ENCODE results near the gene CISD1. TPM values are rescaled to one million over a fixed set of nuclear protein-coding genes. Genes with fewer than 3 reads are reported as not detected.

Gene CISD1
- total and polyA plus RNA-seq, 9 of the 15 experiments (the other 6 are each of a cell fraction or from before 2014, with no cell fraction given): 35.8 to 342 (median 118) TPM

DNA sequence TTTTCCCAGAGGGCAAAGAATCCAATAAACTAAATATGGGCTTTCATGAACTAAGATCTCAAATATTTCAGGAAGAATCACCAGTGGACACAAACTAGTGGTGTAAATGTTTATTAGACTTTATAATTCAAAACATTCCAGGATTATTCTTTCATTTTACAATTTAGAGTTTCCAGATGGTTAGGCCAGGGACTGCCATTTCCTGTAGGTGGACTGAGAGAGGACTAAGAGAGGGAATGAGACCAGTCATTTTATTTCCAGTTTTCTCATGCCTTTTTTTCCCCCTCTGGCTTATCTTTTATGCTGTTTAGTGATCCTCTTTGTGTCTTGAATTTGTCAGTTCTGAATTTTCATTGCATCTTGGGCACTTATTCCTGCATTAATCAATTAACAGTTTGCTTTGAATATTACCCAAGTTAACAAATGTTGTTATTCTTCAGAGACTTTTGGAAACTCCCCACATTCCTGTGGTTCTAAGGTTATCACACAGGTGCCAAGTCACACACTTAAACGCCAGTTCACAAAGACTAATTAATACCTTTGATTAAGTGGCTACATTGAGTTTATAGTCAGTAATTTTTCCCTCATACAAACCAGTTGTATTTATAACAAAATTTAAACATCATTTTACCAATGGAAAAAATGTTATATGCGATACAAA, 12.3 kb downstream of the CISD1 start (continued):
- TF ChIP-seq, protein P1, sequence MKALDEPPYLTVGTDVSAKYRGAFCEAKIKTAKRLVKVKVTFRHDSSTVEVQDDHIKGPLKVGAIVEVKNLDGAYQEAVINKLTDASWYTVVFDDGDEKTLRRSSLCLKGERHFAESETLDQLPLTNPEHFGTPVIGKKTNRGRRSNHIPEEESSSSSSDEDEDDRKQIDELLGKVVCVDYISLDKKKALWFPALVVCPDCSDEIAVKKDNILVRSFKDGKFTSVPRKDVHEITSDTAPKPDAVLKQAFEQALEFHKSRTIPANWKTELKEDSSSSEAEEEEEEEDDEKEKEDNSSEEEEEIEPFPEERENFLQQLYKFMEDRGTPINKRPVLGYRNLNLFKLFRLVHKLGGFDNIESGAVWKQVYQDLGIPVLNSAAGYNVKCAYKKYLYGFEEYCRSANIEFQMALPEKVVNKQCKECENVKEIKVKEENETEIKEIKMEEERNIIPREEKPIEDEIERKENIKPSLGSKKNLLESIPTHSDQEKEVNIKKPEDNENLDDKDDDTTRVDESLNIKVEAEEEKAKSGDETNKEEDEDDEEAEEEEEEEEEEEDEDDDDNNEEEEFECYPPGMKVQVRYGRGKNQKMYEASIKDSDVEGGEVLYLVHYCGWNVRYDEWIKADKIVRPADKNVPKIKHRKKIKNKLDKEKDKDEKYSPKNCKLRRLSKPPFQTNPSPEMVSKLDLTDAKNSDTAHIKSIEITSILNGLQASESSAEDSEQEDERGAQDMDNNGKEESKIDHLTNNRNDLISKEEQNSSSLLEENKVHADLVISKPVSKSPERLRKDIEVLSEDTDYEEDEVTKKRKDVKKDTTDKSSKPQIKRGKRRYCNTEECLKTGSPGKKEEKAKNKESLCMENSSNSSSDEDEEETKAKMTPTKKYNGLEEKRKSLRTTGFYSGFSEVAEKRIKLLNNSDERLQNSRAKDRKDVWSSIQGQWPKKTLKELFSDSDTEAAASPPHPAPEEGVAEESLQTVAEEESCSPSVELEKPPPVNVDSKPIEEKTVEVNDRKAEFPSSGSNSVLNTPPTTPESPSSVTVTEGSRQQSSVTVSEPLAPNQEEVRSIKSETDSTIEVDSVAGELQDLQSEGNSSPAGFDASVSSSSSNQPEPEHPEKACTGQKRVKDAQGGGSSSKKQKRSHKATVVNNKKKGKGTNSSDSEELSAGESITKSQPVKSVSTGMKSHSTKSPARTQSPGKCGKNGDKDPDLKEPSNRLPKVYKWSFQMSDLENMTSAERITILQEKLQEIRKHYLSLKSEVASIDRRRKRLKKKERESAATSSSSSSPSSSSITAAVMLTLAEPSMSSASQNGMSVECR (CRISPR knock-in tag; IDR thresholded peaks at IDR 0.05): no peak
- TF ChIP-seq DMBX1 (CRISPR knock-in tag; IDR thresholded peaks at IDR 0.05; ENCODE audit: borderline replicate concordance) (no peak), BRF1 (IDR thresholded peaks at IDR 0.05; ENCODE audit: borderline replicate concordance, extremely low read depth, insufficient read length) (no peak), ZNF140 (CRISPR knock-in tag; IDR thresholded peaks at IDR 0.05) (no peak), MCM3 (IDR thresholded peaks at IDR 0.05) (no peak)
- TF ChIP-seq, protein P2, sequence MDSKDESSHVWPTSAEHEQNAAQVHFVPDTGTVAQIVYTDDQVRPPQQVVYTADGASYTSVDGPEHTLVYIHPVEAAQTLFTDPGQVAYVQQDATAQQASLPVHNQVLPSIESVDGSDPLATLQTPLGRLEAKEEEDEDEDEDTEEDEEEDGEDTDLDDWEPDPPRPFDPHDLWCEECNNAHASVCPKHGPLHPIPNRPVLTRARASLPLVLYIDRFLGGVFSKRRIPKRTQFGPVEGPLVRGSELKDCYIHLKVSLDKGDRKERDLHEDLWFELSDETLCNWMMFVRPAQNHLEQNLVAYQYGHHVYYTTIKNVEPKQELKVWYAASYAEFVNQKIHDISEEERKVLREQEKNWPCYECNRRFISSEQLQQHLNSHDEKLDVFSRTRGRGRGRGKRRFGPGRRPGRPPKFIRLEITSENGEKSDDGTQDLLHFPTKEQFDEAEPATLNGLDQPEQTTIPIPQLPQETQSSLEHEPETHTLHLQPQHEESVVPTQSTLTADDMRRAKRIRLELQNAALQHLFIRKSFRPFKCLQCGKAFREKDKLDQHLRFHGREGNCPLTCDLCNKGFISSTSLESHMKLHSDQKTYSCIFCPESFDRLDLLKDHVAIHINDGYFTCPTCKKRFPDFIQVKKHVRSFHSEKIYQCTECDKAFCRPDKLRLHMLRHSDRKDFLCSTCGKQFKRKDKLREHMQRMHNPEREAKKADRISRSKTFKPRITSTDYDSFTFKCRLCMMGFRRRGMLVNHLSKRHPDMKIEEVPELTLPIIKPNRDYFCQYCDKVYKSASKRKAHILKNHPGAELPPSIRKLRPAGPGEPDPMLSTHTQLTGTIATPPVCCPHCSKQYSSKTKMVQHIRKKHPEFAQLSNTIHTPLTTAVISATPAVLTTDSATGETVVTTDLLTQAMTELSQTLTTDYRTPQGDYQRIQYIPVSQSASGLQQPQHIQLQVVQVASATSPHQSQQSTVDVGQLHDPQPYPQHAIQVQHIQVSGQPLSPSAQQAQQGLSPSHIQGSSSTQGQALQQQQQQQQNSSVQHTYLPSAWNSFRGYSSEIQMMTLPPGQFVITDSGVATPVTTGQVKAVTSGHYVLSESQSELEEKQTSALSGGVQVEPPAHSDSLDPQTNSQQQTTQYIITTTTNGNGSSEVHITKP (IDR thresholded peaks at IDR 0.05; ENCODE audit: partially characterized antibody): no peak
- TF ChIP-seq, protein P3, sequence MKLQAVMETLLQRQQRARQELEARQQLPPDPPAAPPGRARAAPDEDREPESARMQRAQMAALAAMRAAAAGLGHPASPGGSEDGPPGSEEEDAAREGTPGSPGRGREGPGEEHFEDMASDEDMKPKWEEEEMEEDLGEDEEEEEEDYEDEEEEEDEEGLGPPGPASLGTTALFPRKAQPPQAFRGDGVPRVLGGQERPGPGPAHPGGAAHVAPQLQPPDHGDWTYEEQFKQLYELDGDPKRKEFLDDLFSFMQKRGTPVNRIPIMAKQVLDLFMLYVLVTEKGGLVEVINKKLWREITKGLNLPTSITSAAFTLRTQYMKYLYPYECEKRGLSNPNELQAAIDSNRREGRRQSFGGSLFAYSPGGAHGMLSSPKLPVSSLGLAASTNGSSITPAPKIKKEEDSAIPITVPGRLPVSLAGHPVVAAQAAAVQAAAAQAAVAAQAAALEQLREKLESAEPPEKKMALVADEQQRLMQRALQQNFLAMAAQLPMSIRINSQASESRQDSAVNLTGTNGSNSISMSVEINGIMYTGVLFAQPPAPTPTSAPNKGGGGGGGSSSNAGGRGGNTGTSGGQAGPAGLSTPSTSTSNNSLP (IDR thresholded peaks at IDR 0.05; ENCODE audit: borderline replicate concordance, low read depth, low read length): no peak
